ENCODE measurements around the gene MTSS2.

MTSS2 gene

DNA sequence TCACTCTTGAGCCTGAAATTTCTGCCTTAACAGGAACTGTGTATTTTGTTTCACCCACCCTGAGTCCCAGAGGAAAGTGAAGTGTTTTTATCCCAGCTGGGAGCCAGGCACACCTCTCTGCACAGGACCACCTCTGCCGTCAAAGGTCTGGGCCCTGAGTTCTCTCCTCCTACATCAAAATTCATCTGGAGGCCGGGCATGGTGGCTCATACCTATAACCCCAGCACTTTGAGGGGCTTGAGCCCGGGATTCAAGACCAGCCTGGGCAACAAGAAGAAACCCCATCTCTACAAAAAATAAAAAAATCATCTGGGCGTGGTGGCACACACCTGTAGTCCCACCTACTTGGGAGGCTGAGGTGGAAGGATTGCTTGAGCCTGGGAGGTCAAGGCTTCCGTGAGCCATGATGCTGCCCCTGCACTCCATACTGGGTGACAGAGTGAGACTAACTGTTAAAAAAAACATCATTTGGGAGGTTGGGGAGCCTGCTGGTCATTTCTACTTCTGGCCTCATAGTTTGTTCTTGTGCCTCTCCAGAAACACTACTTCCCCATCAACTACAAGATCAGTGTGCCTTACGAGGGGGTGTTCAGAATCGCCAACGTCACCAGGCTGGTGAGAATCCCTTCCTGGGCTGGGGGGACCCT lies 29.7 kb downstream of the MTSS2 start:
- Histone ChIP-seq H3K9me3 (ENCODE audit: control insufficient read depth in 5 of 5, low read length in 5 of 5) (no peaks in the 10 kb centered on the region), H3K4me1 (ENCODE audit: control insufficient read depth in 5 of 5, insufficient read depth in 5 of 5, low read length in 5 of 5) (peaks cover 0 to 12% (median 10%) of the 10 kb centered on the region in 5 donors), H3K9ac (ENCODE audit: low read length in 5 of 5) (no peak overlapping the region), H3K36me3 (ENCODE audit: control insufficient read depth in 5 of 5, insufficient read depth in 5 of 5, low read length in 5 of 5) (peaks cover 0 to 7% (median 0%) of the 10 kb centered on the region in 5 donors), H3K27ac (ENCODE audit: low read depth, low read length) (no peak overlapping the region), H3K4me3 (ENCODE audit: low read depth in 1 of 5, low read length in 5 of 5) (no peak overlapping the region), H3K27me3 (ENCODE audit: control insufficient read depth in 5 of 5, insufficient read depth in 4 of 5, low read length in 5 of 5) (no peaks in the 10 kb centered on the region)

DNA sequence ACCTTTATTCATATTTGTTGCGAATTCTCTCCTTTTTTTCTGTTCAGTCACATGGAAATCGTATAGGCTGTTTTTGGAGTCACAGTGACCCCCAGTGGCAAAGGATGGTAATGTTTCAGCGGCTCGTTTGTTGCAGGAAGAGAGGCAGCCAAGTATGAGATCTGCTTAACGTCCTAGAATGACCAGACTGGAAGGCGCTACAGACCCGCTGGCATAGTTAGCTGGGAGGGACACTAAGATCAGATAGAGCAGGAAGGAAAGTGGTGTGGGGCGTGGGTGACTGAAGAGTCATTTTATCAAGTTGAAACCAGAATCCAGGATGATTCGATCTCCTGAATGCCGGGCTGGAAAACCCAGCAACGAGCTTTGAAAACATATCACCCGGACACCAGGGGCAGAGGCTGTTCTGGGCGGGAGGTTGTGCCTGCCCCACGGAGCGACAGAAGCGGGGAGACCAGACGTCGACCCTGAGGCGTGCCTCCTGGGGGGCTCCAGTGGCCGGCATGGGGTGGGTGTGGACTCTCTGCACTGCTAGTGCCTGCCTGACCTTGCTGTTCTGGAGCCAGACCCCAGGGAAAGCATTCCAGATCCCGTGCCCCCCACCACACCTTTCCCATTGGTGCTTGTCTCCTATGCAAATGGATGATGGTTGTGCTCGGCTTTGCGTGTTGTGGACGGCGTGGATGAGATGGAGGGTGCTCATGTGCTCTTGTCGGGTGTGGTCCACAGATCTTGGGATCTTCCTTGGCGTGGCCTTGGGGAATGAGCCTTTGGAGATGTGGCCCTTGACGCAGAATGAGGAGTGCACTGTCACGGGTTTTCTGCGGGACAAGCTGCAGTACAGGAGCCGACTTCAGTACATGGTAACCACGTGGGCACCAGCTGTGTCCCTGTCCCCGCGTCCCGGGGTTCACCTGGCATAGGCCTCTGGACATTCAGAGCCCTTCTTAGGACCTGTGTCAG lies 31.8 kb downstream of the MTSS2 start:
- Histone ChIP-seq H3K4me3 (ENCODE audit: low read depth in 1 of 5, low read length in 5 of 5) (peak overlapping the region; percentile 28 to 63 (median 47)), H3K4me1 (ENCODE audit: control insufficient read depth in 5 of 5, insufficient read depth in 5 of 5, low read length in 5 of 5) (peaks cover 0 to 12% (median 10%) of the 10 kb centered on the region in 5 donors), H3K36me3 (ENCODE audit: control insufficient read depth in 5 of 5, insufficient read depth in 5 of 5, low read length in 5 of 5) (peaks cover 0 to 5% (median 0%) of the 10 kb centered on the region in 5 donors), H3K27me3 (ENCODE audit: control insufficient read depth in 5 of 5, insufficient read depth in 4 of 5, low read length in 5 of 5) (no peaks in the 10 kb centered on the region), H3K9ac (ENCODE audit: low read length in 5 of 5) (peak overlapping the region in 2 of 5 donors; percentile 45 to 53), H3K9me3 (ENCODE audit: control insufficient read depth in 5 of 5, low read length in 5 of 5) (no peaks in the 10 kb centered on the region), H3K27ac (ENCODE audit: low read depth, low read length) (no peak overlapping the region)

DNA sequence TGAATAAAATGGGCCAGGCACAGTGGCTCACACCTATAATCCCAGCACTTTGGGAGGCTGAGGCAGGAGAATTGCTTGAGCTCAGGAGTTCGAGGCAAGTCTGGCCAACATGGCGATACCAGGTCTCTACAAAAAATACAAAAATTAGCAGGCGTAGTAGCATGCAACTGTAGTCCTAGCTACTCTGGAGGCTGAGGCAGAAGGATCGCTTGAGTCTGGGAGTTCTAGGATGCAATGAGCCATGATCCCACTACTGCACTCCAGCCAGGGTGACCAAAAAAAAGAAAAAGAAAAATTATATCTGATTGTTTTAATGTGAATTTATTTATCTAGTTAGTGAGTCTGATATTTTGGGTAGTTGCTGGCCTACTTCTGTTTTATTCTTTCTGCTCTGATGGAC lies 32.4 kb downstream of the MTSS2 start:
- Histone ChIP-seq H3K27ac (ENCODE audit: low read depth, low read length) (no peak overlapping the region), H3K27me3 (ENCODE audit: control insufficient read depth in 5 of 5, insufficient read depth in 4 of 5, low read length in 5 of 5) (no peaks in the 10 kb centered on the region), H3K9me3 (ENCODE audit: control insufficient read depth in 5 of 5, low read length in 5 of 5) (no peaks in the 10 kb centered on the region)

DNA sequence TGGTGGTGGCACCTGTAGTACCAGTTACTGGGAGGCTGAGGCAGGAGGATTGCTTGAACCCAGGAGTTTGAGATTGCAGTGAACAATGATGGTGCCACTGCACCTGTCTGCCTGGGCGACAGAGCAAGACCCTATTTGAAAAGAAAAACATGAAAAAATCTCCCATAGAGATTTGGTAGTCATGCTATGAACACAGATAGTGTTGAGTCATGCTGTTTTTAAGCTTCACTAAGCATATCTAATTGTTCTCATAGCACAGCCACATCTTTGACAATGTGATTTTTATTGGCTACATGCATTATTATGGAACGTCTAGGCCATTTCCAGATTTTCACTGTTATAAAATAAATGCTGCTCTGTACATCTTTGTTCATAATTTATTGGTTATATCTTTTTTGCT lies 33.5 kb downstream of the MTSS2 start:
- Histone ChIP-seq H3K4me3 (ENCODE audit: low read depth in 1 of 5, low read length in 5 of 5) (no peak overlapping the region), H3K27ac (ENCODE audit: low read depth, low read length) (no peak overlapping the region), H3K9me3 (ENCODE audit: control insufficient read depth in 5 of 5, low read length in 5 of 5) (no peaks in the 10 kb centered on the region), H3K36me3 (ENCODE audit: control insufficient read depth in 5 of 5, insufficient read depth in 5 of 5, low read length in 5 of 5) (peaks cover 0 to 5% (median 0%) of the 10 kb centered on the region in 5 donors), H3K4me1 (ENCODE audit: control insufficient read depth in 5 of 5, insufficient read depth in 5 of 5, low read length in 5 of 5) (peaks cover 0 to 12% (median 10%) of the 10 kb centered on the region in 5 donors), H3K9ac (ENCODE audit: low read length in 5 of 5) (no peak overlapping the region), H3K27me3 (ENCODE audit: control insufficient read depth in 5 of 5, insufficient read depth in 4 of 5, low read length in 5 of 5) (no peaks in the 10 kb centered on the region)

More for the DNA sequence above, 32.4 kb downstream of the MTSS2 start:
- Histone ChIP-seq H3K4me1 (ENCODE audit: control insufficient read depth in 5 of 5, insufficient read depth in 5 of 5, low read length in 5 of 5) (peaks cover 0 to 12% (median 10%) of the 10 kb centered on the region in 5 donors), H3K9ac (ENCODE audit: low read length in 5 of 5) (no peak overlapping the region), H3K36me3 (ENCODE audit: control insufficient read depth in 5 of 5, insufficient read depth in 5 of 5, low read length in 5 of 5) (peaks cover 0 to 5% (median 0%) of the 10 kb centered on the region in 5 donors), H3K4me3 (ENCODE audit: low read depth in 1 of 5, low read length in 5 of 5) (no peak overlapping the region)

DNA sequence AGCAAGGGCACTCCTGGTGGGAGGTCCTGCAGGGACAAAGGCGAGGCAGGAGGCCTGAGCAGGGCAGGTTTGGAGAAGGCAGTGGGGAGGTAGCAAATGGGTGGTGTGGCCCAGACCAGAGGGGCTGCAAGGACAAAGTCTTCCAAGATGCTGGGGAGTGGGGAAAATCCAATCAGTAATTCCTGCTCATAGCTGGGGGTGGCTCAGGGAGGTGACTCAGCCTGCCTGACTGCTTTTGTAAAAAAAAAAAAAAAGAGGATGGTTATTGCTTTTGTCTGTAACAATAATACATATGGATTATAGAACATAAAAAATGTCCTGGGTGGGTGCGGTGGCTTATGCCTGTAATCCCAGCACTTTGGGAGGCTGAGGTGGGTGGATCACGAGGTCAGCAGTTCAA lies 34.3 kb downstream of the MTSS2 start:
- H3K36me3 ChIP-seq (ENCODE audit: control insufficient read depth in 5 of 5, insufficient read depth in 5 of 5, low read length in 5 of 5), result peaks cover 0 to 3% (median 0%) of the 10 kb centered on the region in 5 donors
- H3K4me1 ChIP-seq (ENCODE audit: control insufficient read depth in 5 of 5, insufficient read depth in 5 of 5, low read length in 5 of 5), result peaks cover 0 to 14% (median 10%) of the 10 kb centered on the region in 5 donors
- no peaks in the 10 kb centered on the region for H3K9me3 ChIP-seq (ENCODE audit: control insufficient read depth in 5 of 5, low read length in 5 of 5)
- no peak overlapping the region for H3K27ac ChIP-seq (ENCODE audit: low read depth, low read length)
- no peak overlapping the region for H3K9ac ChIP-seq (ENCODE audit: low read length in 5 of 5)
- H3K4me3 ChIP-seq (ENCODE audit: low read depth in 1 of 5, low read length in 5 of 5), result no peak overlapping the region
- H3K27me3 ChIP-seq (ENCODE audit: control insufficient read depth in 5 of 5, insufficient read depth in 4 of 5, low read length in 5 of 5), result no peaks in the 10 kb centered on the region

DNA sequence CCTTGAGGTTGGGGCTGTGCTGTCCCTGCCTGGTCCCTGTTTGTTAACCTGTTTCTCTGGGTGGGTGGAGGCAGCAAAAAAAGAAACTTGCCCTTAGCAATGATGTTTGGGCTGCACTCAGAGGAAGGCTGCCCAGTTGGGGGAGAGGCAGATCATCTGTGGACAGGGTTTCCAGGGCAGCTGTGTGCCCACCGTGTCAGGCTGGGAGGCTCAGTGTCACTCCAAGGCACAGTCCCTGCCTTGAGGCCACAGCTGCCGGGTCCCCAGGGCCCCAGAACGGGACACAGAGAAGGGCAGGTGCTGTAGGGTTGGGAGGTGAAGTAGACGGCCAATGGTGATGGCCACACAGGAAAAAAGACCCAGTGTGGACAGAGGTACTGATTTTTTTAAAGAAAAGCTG lies 35.6 kb downstream of the MTSS2 start:
- Histone ChIP-seq H3K27ac (ENCODE audit: low read depth, low read length) (no peak overlapping the region), H3K27me3 (ENCODE audit: control insufficient read depth in 5 of 5, insufficient read depth in 4 of 5, low read length in 5 of 5) (no peaks in the 10 kb centered on the region), H3K9me3 (ENCODE audit: control insufficient read depth in 5 of 5, low read length in 5 of 5) (no peaks in the 10 kb centered on the region), H3K9ac (ENCODE audit: low read length in 5 of 5) (peak overlapping the region in 1 of 5 donors; percentile 31), H3K36me3 (ENCODE audit: control insufficient read depth in 5 of 5, insufficient read depth in 5 of 5, low read length in 5 of 5) (no peaks in the 10 kb centered on the region), H3K4me1 (ENCODE audit: control insufficient read depth in 5 of 5, insufficient read depth in 5 of 5, low read length in 5 of 5) (peaks cover 0 to 18% (median 10%) of the 10 kb centered on the region in 5 donors), H3K4me3 (ENCODE audit: low read depth in 1 of 5, low read length in 5 of 5) (no peak overlapping the region)

DNA sequence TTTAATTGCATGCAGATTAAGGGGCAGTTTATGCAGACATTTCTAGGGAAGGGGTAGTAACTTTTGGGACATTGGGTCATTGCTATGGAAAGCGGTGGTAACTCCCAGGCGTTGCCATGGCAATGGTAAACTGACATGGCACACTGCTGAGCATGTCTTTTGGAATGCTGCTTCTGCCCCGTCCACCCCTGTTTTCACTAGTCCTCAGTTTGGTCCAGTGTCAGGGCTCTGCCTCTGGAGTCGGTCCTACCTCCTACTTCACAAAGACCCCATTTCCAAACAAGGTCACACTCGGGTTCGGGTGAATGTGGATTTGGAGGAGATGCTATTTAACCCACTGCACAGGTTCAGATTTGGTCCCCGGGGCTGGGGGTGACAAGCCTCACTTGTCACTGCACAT lies 36.6 kb downstream of the MTSS2 start:
- H3K27me3 ChIP-seq (ENCODE audit: control insufficient read depth in 5 of 5, insufficient read depth in 4 of 5, low read length in 5 of 5), result no peaks in the 10 kb centered on the region
- H3K27ac ChIP-seq (ENCODE audit: low read depth, low read length), result no peak overlapping the region
- peaks cover 0 to 17% (median 9%) of the 10 kb centered on the region in 5 donors for H3K4me1 ChIP-seq (ENCODE audit: control insufficient read depth in 5 of 5, insufficient read depth in 5 of 5, low read length in 5 of 5)
- H3K36me3 ChIP-seq (ENCODE audit: control insufficient read depth in 5 of 5, insufficient read depth in 5 of 5, low read length in 5 of 5), result no peaks in the 10 kb centered on the region
- H3K4me3 ChIP-seq (ENCODE audit: low read depth in 1 of 5, low read length in 5 of 5), result no peak overlapping the region
- H3K9ac ChIP-seq (ENCODE audit: low read length in 5 of 5), result no peak overlapping the region
- H3K9me3 ChIP-seq (ENCODE audit: control insufficient read depth in 5 of 5, low read length in 5 of 5), result no peaks in the 10 kb centered on the region

DNA sequence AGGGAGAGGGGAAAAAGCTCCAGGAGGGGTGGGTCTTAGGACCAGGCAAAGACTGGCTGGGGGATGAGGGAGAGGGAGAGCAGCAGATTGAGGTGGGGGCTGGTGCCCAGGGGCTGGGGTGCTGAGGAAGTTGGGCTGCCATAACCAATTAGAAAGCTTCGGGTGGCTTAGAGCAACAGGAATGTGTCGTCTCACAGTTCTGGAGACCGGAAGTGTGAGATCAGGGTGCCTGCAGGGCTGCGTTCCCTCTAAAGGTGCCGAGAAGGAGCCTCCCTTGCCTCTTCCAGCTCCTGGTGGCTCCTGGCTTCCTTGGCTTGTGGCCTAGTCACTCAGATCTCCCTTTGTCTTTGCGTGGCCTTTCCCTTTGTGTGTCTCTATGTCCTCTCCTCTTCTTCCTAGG lies 37.2 kb downstream of the MTSS2 start:
- no peak overlapping the region for H3K9ac ChIP-seq (ENCODE audit: low read length in 5 of 5)
- no peaks in the 10 kb centered on the region for H3K27me3 ChIP-seq (ENCODE audit: control insufficient read depth in 5 of 5, insufficient read depth in 4 of 5, low read length in 5 of 5)
- H3K36me3 ChIP-seq (ENCODE audit: control insufficient read depth in 5 of 5, insufficient read depth in 5 of 5, low read length in 5 of 5), result no peaks in the 10 kb centered on the region
- no peaks in the 10 kb centered on the region for H3K9me3 ChIP-seq (ENCODE audit: control insufficient read depth in 5 of 5, low read length in 5 of 5)
- no peak overlapping the region for H3K4me3 ChIP-seq (ENCODE audit: low read depth in 1 of 5, low read length in 5 of 5)
- H3K27ac ChIP-seq (ENCODE audit: low read depth, low read length), result no peak overlapping the region
- H3K4me1 ChIP-seq (ENCODE audit: control insufficient read depth in 5 of 5, insufficient read depth in 5 of 5, low read length in 5 of 5), result peaks cover 0 to 10% (median 3%) of the 10 kb centered on the region in 5 donors

DNA sequence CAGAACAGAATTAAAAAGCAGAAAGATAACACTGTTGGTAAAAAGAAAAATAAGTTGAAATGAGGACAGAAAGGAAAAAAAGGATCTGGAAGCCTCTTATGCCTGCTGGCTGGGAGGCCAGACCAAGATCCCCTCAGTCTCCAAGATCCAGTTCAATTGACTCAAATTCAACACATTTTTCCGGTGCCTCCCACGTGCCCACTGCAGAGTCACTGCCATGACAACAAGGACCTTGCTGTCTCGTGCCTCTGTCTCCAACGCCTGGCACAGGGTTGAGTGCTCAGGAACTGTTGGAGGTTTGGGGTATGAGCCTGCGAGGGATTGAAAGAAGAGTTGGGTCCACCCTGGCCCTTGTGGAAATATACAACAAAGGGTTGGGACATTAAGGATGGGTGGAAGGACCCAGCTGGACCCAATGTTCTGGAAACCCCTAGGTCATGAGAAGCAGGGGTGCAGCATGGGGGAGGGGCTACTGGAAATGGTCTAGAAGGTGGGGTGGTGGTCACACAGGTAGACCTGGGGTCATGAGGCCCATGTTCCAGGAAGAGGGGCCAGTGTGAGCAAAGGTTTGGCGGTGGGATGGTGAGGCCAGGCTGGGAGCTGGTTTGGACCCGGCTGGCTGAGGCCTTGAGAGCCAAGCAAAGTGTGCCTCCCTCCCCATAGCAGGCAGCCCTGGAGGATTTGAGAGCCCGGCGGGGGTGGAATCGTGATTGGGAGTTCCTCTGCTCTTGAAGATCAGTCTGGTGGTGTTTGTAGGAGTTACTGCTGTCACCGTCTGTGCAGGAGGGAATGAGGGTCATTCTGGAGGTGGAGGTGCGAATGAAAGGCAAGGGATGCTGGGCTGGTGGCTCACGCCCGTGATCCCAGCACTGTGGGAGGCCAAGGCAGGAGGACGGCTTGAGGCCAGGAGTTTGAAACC lies 38.2 kb downstream of the MTSS2 start:
- Histone ChIP-seq H3K4me1 (ENCODE audit: control insufficient read depth in 5 of 5, insufficient read depth in 5 of 5, low read length in 5 of 5) (peaks cover 0 to 7% (median 0%) of the 10 kb centered on the region in 5 donors), H3K27me3 (ENCODE audit: control insufficient read depth in 5 of 5, insufficient read depth in 4 of 5, low read length in 5 of 5) (no peaks in the 10 kb centered on the region), H3K9ac (ENCODE audit: low read length in 5 of 5) (no peak overlapping the region), H3K27ac (ENCODE audit: low read depth, low read length) (no peak overlapping the region), H3K36me3 (ENCODE audit: control insufficient read depth in 5 of 5, insufficient read depth in 5 of 5, low read length in 5 of 5) (no peaks in the 10 kb centered on the region), H3K4me3 (ENCODE audit: low read depth in 1 of 5, low read length in 5 of 5) (no peak overlapping the region), H3K9me3 (ENCODE audit: control insufficient read depth in 5 of 5, low read length in 5 of 5) (no peaks in the 10 kb centered on the region)

Data from subcutaneous abdominal adipose tissue (tissue), 5 donors.